Activated CD4-positive, alpha-beta memory T cell treated with anti-CD3 and anti-CD28 coated beads for 36 hours (primary cell): ENCODE results near the gene ADAMTS12. TPM values are rescaled to one million over a fixed set of nuclear protein-coding genes. Genes with fewer than 3 reads are reported as not detected.

ENCODE experiments used
- CTCF ChIA-PET: fragments of 350-600 bp; sonication (Branson Sonifier 250); formaldehyde crosslinking; loops from one replicate; lab custom pipeline; 2021; ENCODE audit warnings: antibody characterized with exemption, inconsistent platforms; lab: Charles Lee
- POLR2A ChIA-PET: fragments of 350-600 bp; sonication (Branson Sonifier 250); formaldehyde crosslinking; loops from one replicate; lab custom pipeline; 2021; ENCODE audit warnings: antibody characterized with exemption; lab: Charles Lee
- DNase-seq: peaks from one replicate; pipeline ENCODE4 v3.0.0-alpha.2; 2020
- H3K27ac Mint-ChIP-seq: one replicate; pipeline ENCODE4 v1.8.0; 2021; ENCODE audit warnings: mixed read lengths
- H3K27me3 Mint-ChIP-seq: one replicate; pipeline ENCODE4 v1.8.0; 2021; ENCODE audit warnings: mixed read lengths
- H3K36me3 Mint-ChIP-seq: one replicate; pipeline ENCODE4 v1.8.0; 2021; ENCODE audit warnings: mixed read lengths
- H3K4me1 Mint-ChIP-seq: one replicate; pipeline ENCODE4 v1.8.0; 2021; ENCODE audit warnings: low read depth, mixed read lengths
- H3K4me3 Mint-ChIP-seq: one replicate; pipeline ENCODE4 v1.8.0; 2021; ENCODE audit warnings: mild to moderate bottlenecking, mixed read lengths
- H3K9me3 Mint-ChIP-seq: one replicate; pipeline ENCODE4 v1.8.0; 2021; ENCODE audit warnings: mixed read lengths
- intact Hi-C: fragments of 100-400 bp; cut with micrococcal nuclease; formaldehyde crosslinking; loops from one replicate; pipeline ENCODE4 v1.15.1; 2023
- total RNA-seq, 2 experiments: library from RNA; stranded (reverse); gene quantifications; one replicate each; pipeline ENCODE4 v1.2.3, GENCODE V29; 2021

Gene ADAMTS12
- total RNA-seq, 2 experiments from 2014 or later: not detected

DNA sequence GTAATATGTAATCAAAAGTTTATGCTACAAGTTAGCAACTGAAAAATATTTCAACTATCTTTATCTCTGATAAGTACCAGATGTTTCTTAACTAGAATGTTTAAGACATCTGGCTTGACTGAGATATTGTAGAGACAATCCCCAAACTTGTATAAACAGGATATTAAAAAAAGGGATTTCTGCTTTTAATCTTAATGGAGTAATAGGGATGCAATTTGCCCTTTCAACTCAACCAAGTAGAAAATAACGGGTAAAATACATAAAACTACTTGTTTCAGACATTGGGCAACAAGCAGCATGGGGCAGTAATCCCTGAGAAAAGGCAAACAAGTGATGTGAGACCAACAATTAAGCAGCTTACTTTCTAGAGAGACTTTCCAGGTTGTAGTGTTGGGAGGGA, 9.4 kb upstream of the ADAMTS12 start:
- H3K36me3 Mint-ChIP-seq: peaks cover 1% of the 10 kb centered on the region
- H3K4me1 Mint-ChIP-seq: peaks cover 4% of the 10 kb centered on the region
- no peak overlapping the region for H3K27ac Mint-ChIP-seq
- CTCF ChIA-PET: no interaction called here
- H3K4me3 Mint-ChIP-seq: no peak overlapping the region
- POLR2A ChIA-PET: no interaction called here
- intact Hi-C loops: no loop called here
- DNase-seq: no peak
- no peaks in the 10 kb centered on the region for H3K27me3 Mint-ChIP-seq
- peaks cover 15% of the 10 kb centered on the region for H3K9me3 Mint-ChIP-seq

DNA sequence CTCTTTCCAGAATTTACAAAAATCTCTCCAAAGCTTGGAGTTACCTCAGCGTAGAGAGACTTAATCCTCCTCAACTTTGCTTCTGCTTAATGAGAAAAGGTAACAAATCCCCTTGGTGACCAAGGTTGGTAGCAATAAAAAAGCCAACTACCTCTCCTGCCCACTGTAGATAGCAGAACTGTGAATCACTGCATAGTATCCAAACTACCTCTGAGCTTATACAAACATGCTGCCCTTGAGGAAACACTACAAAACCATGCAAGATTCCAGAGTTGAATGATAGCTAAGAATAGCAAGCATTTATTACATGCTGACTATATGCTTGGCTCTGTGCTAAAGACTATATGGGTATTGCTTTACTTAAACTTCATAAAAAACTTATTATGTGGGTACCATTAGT, 2.8 kb upstream of the ADAMTS12 start:
- H3K4me3 Mint-ChIP-seq: no peak overlapping the region
- H3K36me3 Mint-ChIP-seq: no peaks in the 10 kb centered on the region
- H3K9me3 Mint-ChIP-seq: no peaks in the 10 kb centered on the region
- DNase-seq: no peak
- intact Hi-C loops: no loop called here
- H3K27ac Mint-ChIP-seq: no peak overlapping the region
- H3K27me3 Mint-ChIP-seq: peaks cover 38% of the 10 kb centered on the region
- CTCF ChIA-PET: no interaction called here
- POLR2A ChIA-PET: no interaction called here
- H3K4me1 Mint-ChIP-seq: peaks cover 11% of the 10 kb centered on the region

DNA sequence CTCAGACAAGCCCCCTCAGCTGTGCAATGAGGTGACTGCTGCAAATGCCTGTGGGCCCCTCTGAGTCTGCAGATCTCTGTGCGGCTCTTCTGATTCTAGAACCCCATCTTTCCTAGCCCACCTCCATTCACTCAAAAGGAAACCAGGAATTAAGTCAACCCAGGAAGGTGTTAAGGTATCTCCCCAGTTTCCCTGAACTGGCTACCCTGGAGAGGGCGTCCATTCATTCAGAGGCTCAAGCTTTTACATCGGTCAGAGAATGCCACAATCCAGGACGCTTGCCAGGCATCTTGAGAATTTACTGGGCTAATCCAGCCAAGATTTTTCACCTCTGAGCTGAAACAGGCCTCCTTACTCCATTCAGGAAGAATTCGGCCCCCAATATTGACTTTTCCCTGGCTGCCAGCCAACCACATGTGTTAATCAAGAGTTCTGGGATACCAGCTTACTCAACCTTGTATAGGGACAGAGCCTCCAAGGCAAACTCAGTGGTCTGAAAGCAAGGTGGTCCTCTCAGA, 889 bp upstream of the ADAMTS12 start:
- Mint-ChIP-seq H3K4me3 (no peak overlapping the region), H3K4me1 (peaks cover 8% of the 10 kb centered on the region), H3K27ac (no peak overlapping the region), H3K36me3 (no peaks in the 10 kb centered on the region), H3K9me3 (no peaks in the 10 kb centered on the region), H3K27me3 (peaks cover 43% of the 10 kb centered on the region)
- intact Hi-C loops: no loop called here
- DNase-seq: no peak
- ChIA-PET CTCF (no interaction called here), POLR2A (no interaction called here)

DNA sequence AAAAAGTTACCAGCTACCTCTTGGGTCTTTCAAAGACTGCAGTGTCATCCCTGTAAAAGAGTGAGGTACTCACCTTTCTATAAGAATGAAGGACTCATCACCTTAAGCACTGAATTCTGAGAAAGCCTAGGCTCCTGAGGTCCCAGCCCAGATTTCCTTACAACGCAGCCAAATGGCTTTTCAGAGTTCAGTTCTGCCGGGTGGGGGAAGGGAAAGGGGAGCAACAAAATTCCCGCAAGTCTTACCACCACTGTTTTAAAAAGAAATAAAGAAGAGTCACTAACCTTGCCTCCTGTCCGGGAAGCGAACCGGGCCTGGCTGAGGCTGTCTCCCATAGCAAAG, 373 bp downstream of the ADAMTS12 start:
- CTCF ChIA-PET: no interaction called here
- intact Hi-C loops: no loop called here
- H3K4me1 Mint-ChIP-seq: peaks cover 8% of the 10 kb centered on the region
- H3K4me3 Mint-ChIP-seq: no peak overlapping the region
- no peaks in the 10 kb centered on the region for H3K36me3 Mint-ChIP-seq
- H3K9me3 Mint-ChIP-seq: no peaks in the 10 kb centered on the region
- H3K27me3 Mint-ChIP-seq: peaks cover 43% of the 10 kb centered on the region
- POLR2A ChIA-PET: no interaction called here
- H3K27ac Mint-ChIP-seq: no peak overlapping the region
- DNase-seq: no peak

DNA sequence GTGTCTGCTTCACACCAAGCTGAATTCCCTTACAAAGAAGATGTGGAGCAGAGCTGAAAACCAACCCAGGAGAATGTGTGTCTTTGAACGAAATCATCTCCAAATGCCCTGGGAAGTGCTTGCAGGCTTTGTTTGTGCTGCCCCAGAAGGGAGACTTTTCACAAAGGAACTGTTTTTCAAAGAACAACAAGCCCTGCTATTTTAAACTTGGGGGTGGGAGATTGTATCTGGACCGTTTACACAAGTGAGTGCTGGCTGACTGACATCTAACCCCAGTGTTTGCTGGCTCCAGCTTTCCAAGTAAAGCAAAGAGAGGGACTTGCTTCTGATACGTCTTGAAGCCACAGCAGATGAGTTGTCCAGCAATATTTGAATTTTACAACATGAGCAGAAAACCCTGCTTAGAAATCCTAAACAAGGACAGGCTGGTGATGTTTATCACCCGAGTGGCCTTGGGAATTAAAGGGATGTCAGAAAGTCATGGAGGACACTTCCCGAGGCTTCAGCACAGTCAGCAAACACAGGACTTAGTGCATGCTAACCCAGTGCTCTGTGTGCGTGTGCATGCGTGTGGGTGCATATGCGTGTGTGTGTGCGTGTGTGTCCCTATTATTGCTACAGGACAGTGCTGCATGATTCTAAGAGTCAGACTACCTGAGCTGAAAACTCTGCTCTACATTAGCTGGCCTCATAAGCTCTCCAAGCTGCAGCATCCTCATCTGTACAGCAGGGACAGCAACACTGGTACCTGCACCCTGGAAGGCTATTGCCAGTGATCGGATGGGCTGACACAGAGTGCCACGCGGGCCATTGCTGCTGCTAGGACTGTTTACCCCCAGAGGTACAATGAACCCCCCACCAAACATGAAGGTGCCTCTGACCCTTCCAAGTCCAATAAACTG, 1.4 kb downstream of the ADAMTS12 start:
- ChIA-PET CTCF (no interaction called here), POLR2A (no interaction called here)
- no peak overlapping the region for H3K27ac Mint-ChIP-seq
- no peaks in the 10 kb centered on the region for H3K36me3 Mint-ChIP-seq
- H3K4me1 Mint-ChIP-seq: peaks cover 8% of the 10 kb centered on the region
- H3K4me3 Mint-ChIP-seq: no peak overlapping the region
- no peaks in the 10 kb centered on the region for H3K9me3 Mint-ChIP-seq
- no peak for DNase-seq
- peaks cover 43% of the 10 kb centered on the region for H3K27me3 Mint-ChIP-seq
- intact Hi-C loops: no loop called here

DNA sequence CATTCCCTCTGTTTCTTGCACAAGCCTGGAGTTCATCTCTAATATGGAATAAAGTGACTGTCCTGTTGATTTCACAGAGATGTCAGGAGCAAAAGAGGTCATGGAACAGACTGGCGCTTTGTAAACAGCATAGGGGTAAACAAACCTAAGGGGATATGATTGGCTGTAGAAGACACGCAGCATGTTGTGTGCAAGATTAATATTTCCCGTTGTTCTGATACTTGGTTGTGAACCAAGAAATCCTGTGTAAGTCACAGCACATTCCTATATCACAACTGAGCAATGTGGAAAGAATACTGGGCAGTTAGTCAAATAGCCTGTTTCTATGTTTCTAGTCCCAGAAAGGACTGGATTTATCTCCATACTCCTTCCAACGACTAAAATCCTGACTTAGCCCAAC, 3.2 kb downstream of the ADAMTS12 start:
- ChIA-PET POLR2A (no interaction called here), CTCF (no interaction called here)
- H3K4me3 Mint-ChIP-seq: no peak overlapping the region
- no peak overlapping the region for H3K27ac Mint-ChIP-seq
- no peaks in the 10 kb centered on the region for H3K9me3 Mint-ChIP-seq
- H3K27me3 Mint-ChIP-seq: peaks cover 35% of the 10 kb centered on the region
- no peaks in the 10 kb centered on the region for H3K36me3 Mint-ChIP-seq
- peaks cover 8% of the 10 kb centered on the region for H3K4me1 Mint-ChIP-seq
- intact Hi-C loops: no loop called here
- no peak for DNase-seq

DNA sequence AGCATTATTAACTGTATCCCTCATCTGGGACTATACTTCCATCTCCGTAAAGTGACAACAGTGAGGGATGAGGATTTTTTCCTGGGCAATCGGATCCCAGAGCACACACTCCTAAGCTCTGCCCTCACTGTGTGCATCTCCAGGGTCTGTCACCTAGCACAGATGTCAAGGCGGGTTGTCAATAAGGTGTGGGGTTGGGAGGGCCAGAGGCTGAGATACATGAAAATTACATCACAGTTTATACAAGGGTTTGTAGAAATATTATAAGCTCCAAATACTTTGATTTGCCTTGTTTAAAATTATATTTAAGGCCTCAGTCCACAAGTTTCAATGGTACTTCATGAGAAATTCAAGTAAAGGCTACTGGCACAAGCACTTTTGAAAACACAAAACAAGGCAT, 4.5 kb downstream of the ADAMTS12 start:
- peaks cover 25% of the 10 kb centered on the region for H3K27me3 Mint-ChIP-seq
- no peaks in the 10 kb centered on the region for H3K36me3 Mint-ChIP-seq
- H3K4me1 Mint-ChIP-seq: peaks cover 6% of the 10 kb centered on the region
- CTCF ChIA-PET: no interaction called here
- POLR2A ChIA-PET: no interaction called here
- H3K27ac Mint-ChIP-seq: no peak overlapping the region
- intact Hi-C loops: no loop called here
- H3K4me3 Mint-ChIP-seq: no peak overlapping the region
- no peak for DNase-seq
- no peaks in the 10 kb centered on the region for H3K9me3 Mint-ChIP-seq

DNA sequence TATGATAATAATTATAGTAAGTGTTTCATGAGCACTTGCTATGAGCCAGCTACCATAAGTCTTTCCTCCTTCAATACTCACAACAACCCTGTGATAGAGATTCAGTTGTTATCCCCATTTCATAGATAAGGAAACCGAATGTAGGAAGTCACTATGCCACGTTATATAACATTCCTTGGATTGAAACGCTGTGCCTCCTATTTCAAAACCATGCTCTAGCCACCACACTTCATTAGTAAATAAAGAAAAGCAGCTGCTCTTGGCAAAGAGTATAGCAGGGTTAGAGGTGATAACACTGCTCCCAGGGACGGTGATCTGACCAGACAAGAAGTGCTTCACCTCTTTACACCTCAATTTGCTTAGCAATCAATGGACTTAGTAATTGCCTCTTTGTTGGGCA, 5.5 kb downstream of the ADAMTS12 start:
- no peaks in the 10 kb centered on the region for H3K9me3 Mint-ChIP-seq
- H3K27ac Mint-ChIP-seq: no peak overlapping the region
- CTCF ChIA-PET: no interaction called here
- peaks cover 20% of the 10 kb centered on the region for H3K27me3 Mint-ChIP-seq
- intact Hi-C loops: no loop called here
- H3K4me1 Mint-ChIP-seq: peaks cover 3% of the 10 kb centered on the region
- POLR2A ChIA-PET: no interaction called here
- H3K4me3 Mint-ChIP-seq: no peak overlapping the region
- no peaks in the 10 kb centered on the region for H3K36me3 Mint-ChIP-seq
- DNase-seq: no peak

DNA sequence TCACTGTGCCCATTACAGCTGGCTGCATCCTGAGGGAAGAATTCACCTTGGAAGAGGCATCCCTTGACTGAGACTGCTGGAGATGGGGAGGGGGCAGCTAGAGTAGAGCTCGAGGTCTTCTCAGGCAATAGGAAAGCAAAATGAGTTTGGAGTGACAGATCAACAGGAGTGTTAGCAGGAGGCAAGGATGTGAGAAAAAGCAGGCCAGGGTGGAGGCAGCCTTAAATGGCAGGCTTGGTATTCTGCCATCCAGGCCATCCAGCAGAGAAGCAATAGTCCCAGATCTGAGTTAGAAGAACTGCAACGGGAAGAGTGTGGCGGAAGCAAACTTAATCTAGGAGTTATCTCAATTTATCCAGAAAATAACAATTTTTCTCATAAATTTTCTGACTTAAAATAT, 6.1 kb downstream of the ADAMTS12 start:
- Mint-ChIP-seq H3K27ac (no peak overlapping the region), H3K27me3 (peaks cover 15% of the 10 kb centered on the region), H3K36me3 (no peaks in the 10 kb centered on the region), H3K9me3 (no peaks in the 10 kb centered on the region), H3K4me3 (no peak overlapping the region), H3K4me1 (no peaks in the 10 kb centered on the region)
- POLR2A ChIA-PET: no interaction called here
- intact Hi-C loops: no loop called here
- no peak for DNase-seq
- CTCF ChIA-PET: no interaction called here

DNA sequence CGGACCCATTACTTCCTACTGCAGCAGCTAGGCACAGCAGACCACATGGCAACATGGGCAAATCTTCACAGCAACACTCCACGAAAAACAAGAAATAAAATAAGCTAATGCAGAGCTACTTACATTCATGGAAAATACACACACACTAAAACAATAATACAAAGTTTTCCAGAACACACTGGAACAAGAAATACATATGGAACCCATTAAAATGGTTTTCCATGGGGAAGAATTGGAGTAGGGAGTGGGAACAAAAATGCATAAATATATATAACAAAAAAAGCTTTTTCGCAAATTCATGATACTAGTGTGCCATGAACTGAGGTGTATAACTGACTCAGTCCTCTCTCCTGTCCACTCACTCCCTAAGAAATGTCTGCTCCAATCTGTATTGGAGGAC, 8.3 kb downstream of the ADAMTS12 start:
- Mint-ChIP-seq H3K36me3 (no peaks in the 10 kb centered on the region), H3K4me1 (no peaks in the 10 kb centered on the region), H3K27me3 (peaks cover 2% of the 10 kb centered on the region), H3K9me3 (no peaks in the 10 kb centered on the region), H3K4me3 (no peak overlapping the region), H3K27ac (no peak overlapping the region)
- CTCF ChIA-PET: no interaction called here
- no peak for DNase-seq
- intact Hi-C loops: no loop called here
- POLR2A ChIA-PET: no interaction called here

DNA sequence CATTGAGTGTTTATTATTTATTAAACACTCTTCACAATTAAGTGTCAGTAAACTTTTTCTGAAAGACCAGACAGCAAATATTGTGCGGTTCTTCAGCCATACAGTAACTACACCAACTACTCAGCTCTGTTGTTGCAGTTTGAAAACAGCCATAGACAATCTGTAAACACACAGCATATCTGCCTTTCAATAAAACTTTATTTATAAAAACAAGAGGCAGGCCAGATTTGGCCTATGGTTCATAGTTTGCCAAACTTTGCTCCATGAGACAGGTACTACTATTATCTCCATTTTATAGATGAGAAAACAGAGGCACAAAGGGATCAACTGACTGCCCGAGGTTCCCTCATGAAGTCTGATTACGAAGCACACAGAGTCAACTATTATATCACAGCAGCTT, 11.5 kb downstream of the ADAMTS12 start:
- DNase-seq: no peak
- Mint-ChIP-seq H3K27me3 (peaks cover 2% of the 10 kb centered on the region), H3K27ac (no peak overlapping the region), H3K9me3 (peaks cover 4% of the 10 kb centered on the region), H3K4me3 (no peak overlapping the region), H3K4me1 (no peaks in the 10 kb centered on the region), H3K36me3 (no peaks in the 10 kb centered on the region)
- ChIA-PET POLR2A (no interaction called here), CTCF (no interaction called here)
- intact Hi-C loops: no loop called here

DNA sequence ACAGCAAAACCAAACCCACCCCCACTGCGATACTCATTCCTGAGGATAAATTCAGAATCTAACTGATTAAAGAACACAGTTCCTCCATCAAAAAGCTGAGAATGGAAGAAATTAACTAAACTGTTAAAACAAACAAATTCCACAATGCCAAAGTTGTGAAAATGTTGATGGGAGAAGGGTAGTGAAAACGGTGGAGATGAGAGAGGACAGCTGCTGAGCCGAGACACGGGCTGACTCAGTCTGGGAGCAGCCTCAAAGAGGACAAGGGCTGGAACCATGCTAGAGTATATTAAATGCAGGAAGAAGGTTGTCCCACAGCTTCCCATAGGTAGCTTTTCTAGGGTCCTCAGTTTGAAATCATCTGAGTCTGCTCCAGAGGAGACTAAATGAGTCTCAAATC, 14.3 kb downstream of the ADAMTS12 start:
- H3K36me3 Mint-ChIP-seq: no peaks in the 10 kb centered on the region
- CTCF ChIA-PET: no interaction called here
- intact Hi-C loops: no loop called here
- H3K4me3 Mint-ChIP-seq: no peak overlapping the region
- peaks cover 4% of the 10 kb centered on the region for H3K9me3 Mint-ChIP-seq
- no peak overlapping the region for H3K27ac Mint-ChIP-seq
- no peak for DNase-seq
- no peaks in the 10 kb centered on the region for H3K4me1 Mint-ChIP-seq
- H3K27me3 Mint-ChIP-seq: no peaks in the 10 kb centered on the region
- POLR2A ChIA-PET: interaction anchor here (0.7 kb wide), 1 partner anchor 101 kb away, joined by 3 read pairs; no protein-coding TSS in a partner anchor

DNA sequence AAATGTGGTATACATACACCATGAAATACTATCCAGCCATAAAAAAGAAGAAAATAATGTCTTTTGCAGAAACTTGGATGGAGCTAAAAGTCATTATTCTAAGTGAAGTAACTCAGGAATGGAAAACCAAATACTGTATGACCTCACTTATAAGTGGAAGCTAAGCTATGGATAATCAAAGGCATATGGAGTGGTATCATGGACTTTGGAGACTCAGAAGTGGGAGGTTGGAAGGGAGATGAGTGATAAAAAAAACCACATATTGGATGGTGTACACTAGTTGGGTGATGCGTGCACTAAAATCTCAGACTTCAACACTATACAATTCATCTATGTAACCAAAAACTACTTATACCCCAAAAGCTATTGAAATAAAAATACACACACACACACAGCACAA, 24.5 kb downstream of the ADAMTS12 start:
- Mint-ChIP-seq H3K4me3 (no peak overlapping the region), H3K4me1 (no peaks in the 10 kb centered on the region), H3K27ac (no peak overlapping the region), H3K9me3 (peaks cover 24% of the 10 kb centered on the region), H3K36me3 (peaks cover 11% of the 10 kb centered on the region), H3K27me3 (no peaks in the 10 kb centered on the region)
- intact Hi-C loops: no loop called here
- no peak for DNase-seq
- CTCF ChIA-PET: no interaction called here
- POLR2A ChIA-PET: no interaction called here
